AG08395 (cell line): Measurements from ENCODE around the gene BABAM2.
A peak's percentile ranks its signal among the peaks of the same experiment; 100 is the strongest.

ENCODE experiments used
- DNase-seq: peaks from one replicate; pipeline ENCODE4 v3.0.0; 2012; ENCODE audit warnings: mixed read lengths, low spot score

The BABAM2 gene

GRCh38 chr2:28345619-28346018 is 455.1 kb downstream of the BABAM2 start:
- no peak for DNase-seq

GRCh38 chr2:28346587-28346986 is 456.1 kb downstream of the BABAM2 start:
- DNase-seq, result peak; percentile 27

GRCh38 chr2:28347193-28347592 is 456.7 kb downstream of the BABAM2 start:
- DNase-seq, result no peak

GRCh38 chr2:28347596-28347995 is 457.1 kb downstream of the BABAM2 start:
- no peak for DNase-seq

- no peak for DNase-seq
Measured at GRCh38 chr2:28348149-28348567, 457.6 kb downstream of the BABAM2 start.

- DNase-seq, result no peak
Measured at GRCh38 chr2:28348921-28349320, 458.4 kb downstream of the BABAM2 start.

GRCh38 chr2:28349546-28350165 is 459.1 kb downstream of the BABAM2 start:
- DNase-seq, result no peak

- DNase-seq, result no peak
Measured at GRCh38 chr2:28350196-28350595, 459.7 kb downstream of the BABAM2 start.

GRCh38 chr2:28350791-28351285 is 460.3 kb downstream of the BABAM2 start:
- no peak for DNase-seq

- no peak for DNase-seq
Measured at GRCh38 chr2:28351621-28352020, 461.1 kb downstream of the BABAM2 start.

- DNase-seq, result peak; percentile 32
Measured at GRCh38 chr2:28352104-28352503, 461.6 kb downstream of the BABAM2 start.

GRCh38 chr2:28352610-28353195 is 462.2 kb downstream of the BABAM2 start:
- no peak for DNase-seq

- no peak for DNase-seq
Measured at GRCh38 chr2:28354920-28355520, 464.5 kb downstream of the BABAM2 start.

- peak; percentile 11 for DNase-seq
Measured at GRCh38 chr2:28355521-28356094, 465.1 kb downstream of the BABAM2 start.

- DNase-seq, result peak; percentile 96
Measured at GRCh38 chr2:28356095-28356911, 465.8 kb downstream of the BABAM2 start.

GRCh38 chr2:28357055-28357454 is 466.5 kb downstream of the BABAM2 start:
- DNase-seq, result no peak

- DNase-seq, result no peak
Measured at GRCh38 chr2:28357948-28358667, 467.6 kb downstream of the BABAM2 start.

- DNase-seq, result no peak
Measured at GRCh38 chr2:28358668-28359201, 468.2 kb downstream of the BABAM2 start.

- no peak for DNase-seq
Measured at GRCh38 chr2:28359222-28360057, 468.9 kb downstream of the BABAM2 start.

- DNase-seq, result no peak
Measured at GRCh38 chr2:28360058-28360717, 469.7 kb downstream of the BABAM2 start.
